ENCODE measurements around the gene SOHLH2.

The SOHLH2 gene

GRCh38 chr13:36231236-36231635 is 16.9 kb upstream of the SOHLH2 start:
- Histone ChIP-seq H3K4me1 (ENCODE audit: insufficient read depth, low read length) (no peaks in the 10 kb centered on the region), H3K9me3 (ENCODE audit: low read length) (no peaks in the 10 kb centered on the region), H3K27ac (ENCODE audit: low read depth, low read length) (no peak overlapping the region), H3K27me3 (ENCODE audit: control insufficient read depth in 1 of 2, insufficient read depth in 2 of 2, low read length in 2 of 2) (no peaks in the 10 kb centered on the region), H3K9ac (ENCODE audit: low read length) (no peak overlapping the region), H3K36me3 (ENCODE audit: insufficient read depth, low read length) (no peaks in the 10 kb centered on the region), H3K4me3 (ENCODE audit: low read depth in 1 of 2, low read length in 2 of 2) (no peak overlapping the region)

- Histone ChIP-seq H3K27ac (ENCODE audit: low read depth, low read length) (no peak overlapping the region), H3K4me3 (ENCODE audit: low read depth in 1 of 2, low read length in 2 of 2) (no peak overlapping the region), H3K9me3 (ENCODE audit: low read length) (no peaks in the 10 kb centered on the region), H3K27me3 (ENCODE audit: control insufficient read depth in 1 of 2, insufficient read depth in 2 of 2, low read length in 2 of 2) (no peaks in the 10 kb centered on the region), H3K9ac (ENCODE audit: low read length) (no peak overlapping the region), H3K36me3 (ENCODE audit: insufficient read depth, low read length) (no peaks in the 10 kb centered on the region), H3K4me1 (ENCODE audit: insufficient read depth, low read length) (no peaks in the 10 kb centered on the region)
Observed at GRCh38 chr13:36224730-36225129, 10.4 kb upstream of the SOHLH2 start.

- H3K27ac ChIP-seq (ENCODE audit: low read depth, low read length): no peak overlapping the region
- no peaks in the 10 kb centered on the region for H3K36me3 ChIP-seq (ENCODE audit: insufficient read depth, low read length)
- no peaks in the 10 kb centered on the region for H3K27me3 ChIP-seq (ENCODE audit: control insufficient read depth in 1 of 2, insufficient read depth in 2 of 2, low read length in 2 of 2)
- H3K4me1 ChIP-seq (ENCODE audit: insufficient read depth, low read length): no peaks in the 10 kb centered on the region
- no peaks in the 10 kb centered on the region for H3K9me3 ChIP-seq (ENCODE audit: low read length)
- no peak overlapping the region for H3K9ac ChIP-seq (ENCODE audit: low read length)
- no peak overlapping the region for H3K4me3 ChIP-seq (ENCODE audit: low read depth in 1 of 2, low read length in 2 of 2)
Observed at GRCh38 chr13:36219883-36220282, 5.5 kb upstream of the SOHLH2 start.

GRCh38 chr13:36217456-36217855 is 3.1 kb upstream of the SOHLH2 start:
- H3K4me1 ChIP-seq (ENCODE audit: insufficient read depth, low read length): no peaks in the 10 kb centered on the region
- H3K27me3 ChIP-seq (ENCODE audit: control insufficient read depth in 1 of 2, insufficient read depth in 2 of 2, low read length in 2 of 2): no peaks in the 10 kb centered on the region
- H3K9me3 ChIP-seq (ENCODE audit: low read length): no peaks in the 10 kb centered on the region
- no peaks in the 10 kb centered on the region for H3K36me3 ChIP-seq (ENCODE audit: insufficient read depth, low read length)
- no peak overlapping the region for H3K4me3 ChIP-seq (ENCODE audit: low read depth in 1 of 2, low read length in 2 of 2)
- H3K27ac ChIP-seq (ENCODE audit: low read depth, low read length): no peak overlapping the region
- H3K9ac ChIP-seq (ENCODE audit: low read length): no peak overlapping the region

- Histone ChIP-seq H3K27ac (ENCODE audit: low read depth, low read length) (no peak overlapping the region), H3K36me3 (ENCODE audit: insufficient read depth, low read length) (no peaks in the 10 kb centered on the region), H3K9ac (ENCODE audit: low read length) (no peak overlapping the region), H3K4me1 (ENCODE audit: insufficient read depth, low read length) (no peaks in the 10 kb centered on the region), H3K27me3 (ENCODE audit: control insufficient read depth in 1 of 2, insufficient read depth in 2 of 2, low read length in 2 of 2) (no peaks in the 10 kb centered on the region), H3K9me3 (ENCODE audit: low read length) (no peaks in the 10 kb centered on the region), H3K4me3 (ENCODE audit: low read depth in 1 of 2, low read length in 2 of 2) (no peak overlapping the region)
Observed at GRCh38 chr13:36212789-36213188, 1.6 kb downstream of the SOHLH2 start.

GRCh38 chr13:36211567-36211966 is 2.8 kb downstream of the SOHLH2 start:
- Histone ChIP-seq H3K36me3 (ENCODE audit: insufficient read depth, low read length) (no peaks in the 10 kb centered on the region), H3K27ac (ENCODE audit: low read depth, low read length) (no peak overlapping the region), H3K27me3 (ENCODE audit: control insufficient read depth in 1 of 2, insufficient read depth in 2 of 2, low read length in 2 of 2) (no peaks in the 10 kb centered on the region)

GRCh38 chr13:36210738-36211137 is 3.6 kb downstream of the SOHLH2 start:
- Histone ChIP-seq H3K4me3 (ENCODE audit: low read depth in 1 of 2, low read length in 2 of 2) (no peak overlapping the region), H3K4me1 (ENCODE audit: insufficient read depth, low read length) (no peaks in the 10 kb centered on the region), H3K36me3 (ENCODE audit: insufficient read depth, low read length) (no peaks in the 10 kb centered on the region), H3K27me3 (ENCODE audit: control insufficient read depth in 1 of 2, insufficient read depth in 2 of 2, low read length in 2 of 2) (no peaks in the 10 kb centered on the region), H3K9ac (ENCODE audit: low read length) (no peak overlapping the region), H3K9me3 (ENCODE audit: low read length) (no peaks in the 10 kb centered on the region), H3K27ac (ENCODE audit: low read depth, low read length) (no peak overlapping the region)

More at GRCh38 chr13:36211567-36211966, 2.8 kb downstream of the SOHLH2 start:
- Histone ChIP-seq H3K4me3 (ENCODE audit: low read depth in 1 of 2, low read length in 2 of 2) (no peak overlapping the region), H3K9ac (ENCODE audit: low read length) (no peak overlapping the region), H3K4me1 (ENCODE audit: insufficient read depth, low read length) (no peaks in the 10 kb centered on the region), H3K9me3 (ENCODE audit: low read length) (no peaks in the 10 kb centered on the region)

GRCh38 chr13:36207672-36208071 is 6.7 kb downstream of the SOHLH2 start:
- Histone ChIP-seq H3K4me1 (ENCODE audit: insufficient read depth, low read length) (no peaks in the 10 kb centered on the region), H3K9ac (ENCODE audit: low read length) (no peak overlapping the region), H3K36me3 (ENCODE audit: insufficient read depth, low read length) (no peaks in the 10 kb centered on the region), H3K4me3 (ENCODE audit: low read depth in 1 of 2, low read length in 2 of 2) (no peak overlapping the region), H3K27ac (ENCODE audit: low read depth, low read length) (no peak overlapping the region), H3K27me3 (ENCODE audit: control insufficient read depth in 1 of 2, insufficient read depth in 2 of 2, low read length in 2 of 2) (no peaks in the 10 kb centered on the region), H3K9me3 (ENCODE audit: low read length) (no peaks in the 10 kb centered on the region)

- H3K9me3 ChIP-seq (ENCODE audit: low read length): no peaks in the 10 kb centered on the region
- H3K4me3 ChIP-seq (ENCODE audit: low read depth in 1 of 2, low read length in 2 of 2): no peak overlapping the region
- no peaks in the 10 kb centered on the region for H3K27me3 ChIP-seq (ENCODE audit: control insufficient read depth in 1 of 2, insufficient read depth in 2 of 2, low read length in 2 of 2)
- no peaks in the 10 kb centered on the region for H3K36me3 ChIP-seq (ENCODE audit: insufficient read depth, low read length)
- H3K4me1 ChIP-seq (ENCODE audit: insufficient read depth, low read length): no peaks in the 10 kb centered on the region
- H3K27ac ChIP-seq (ENCODE audit: low read depth, low read length): no peak overlapping the region
- no peak overlapping the region for H3K9ac ChIP-seq (ENCODE audit: low read length)
Observed at GRCh38 chr13:36193151-36193855, 21.1 kb downstream of the SOHLH2 start.

GRCh38 chr13:36192166-36192565 is 22.2 kb downstream of the SOHLH2 start:
- Histone ChIP-seq H3K27me3 (ENCODE audit: control insufficient read depth in 1 of 2, insufficient read depth in 2 of 2, low read length in 2 of 2) (no peaks in the 10 kb centered on the region), H3K9ac (ENCODE audit: low read length) (no peak overlapping the region), H3K4me3 (ENCODE audit: low read depth in 1 of 2, low read length in 2 of 2) (no peak overlapping the region), H3K9me3 (ENCODE audit: low read length) (no peaks in the 10 kb centered on the region), H3K4me1 (ENCODE audit: insufficient read depth, low read length) (no peaks in the 10 kb centered on the region), H3K27ac (ENCODE audit: low read depth, low read length) (no peak overlapping the region), H3K36me3 (ENCODE audit: insufficient read depth, low read length) (no peaks in the 10 kb centered on the region)

GRCh38 chr13:36190771-36191170 is 23.6 kb downstream of the SOHLH2 start:
- Histone ChIP-seq H3K4me3 (ENCODE audit: low read depth in 1 of 2, low read length in 2 of 2) (no peak overlapping the region), H3K9ac (ENCODE audit: low read length) (no peak overlapping the region), H3K27me3 (ENCODE audit: control insufficient read depth in 1 of 2, insufficient read depth in 2 of 2, low read length in 2 of 2) (no peaks in the 10 kb centered on the region), H3K36me3 (ENCODE audit: insufficient read depth, low read length) (no peaks in the 10 kb centered on the region), H3K9me3 (ENCODE audit: low read length) (no peaks in the 10 kb centered on the region), H3K4me1 (ENCODE audit: insufficient read depth, low read length) (no peaks in the 10 kb centered on the region), H3K27ac (ENCODE audit: low read depth, low read length) (no peak overlapping the region)

- Histone ChIP-seq H3K9ac (ENCODE audit: low read length) (no peak overlapping the region), H3K36me3 (ENCODE audit: insufficient read depth, low read length) (no peaks in the 10 kb centered on the region), H3K4me1 (ENCODE audit: insufficient read depth, low read length) (no peaks in the 10 kb centered on the region), H3K9me3 (ENCODE audit: low read length) (no peaks in the 10 kb centered on the region), H3K27ac (ENCODE audit: low read depth, low read length) (no peak overlapping the region), H3K4me3 (ENCODE audit: low read depth in 1 of 2, low read length in 2 of 2) (no peak overlapping the region), H3K27me3 (ENCODE audit: control insufficient read depth in 1 of 2, insufficient read depth in 2 of 2, low read length in 2 of 2) (no peaks in the 10 kb centered on the region)
Observed at GRCh38 chr13:36188441-36188840, 25.9 kb downstream of the SOHLH2 start.
